Mesendoderm (in vitro differentiated cells): Measurements from ENCODE around the gene ARSA.

Experiments used
- DNase-seq: peaks from one replicate; pipeline ENCODE4 v3.0.0; 2013
- H2AK5ac ChIP-seq: 2 replicates; pipeline ENCODE4 v1.6.1; 2013; ENCODE audit warnings: low read length, inconsistent platforms
- H2BK120ac ChIP-seq: 2 replicates; pipeline ENCODE4 v1.6.1; 2013; ENCODE audit warnings: low read depth, mild to moderate bottlenecking, low read length, moderate library complexity, mixed read lengths
- H2BK15ac ChIP-seq: replicated peaks from 2 replicates; pipeline ENCODE4 v1.6.1; 2013; ENCODE audit warnings: low read depth, mild to moderate bottlenecking, moderate library complexity
- H2BK5ac ChIP-seq: 2 replicates; pipeline ENCODE4 v1.6.1; 2013; ENCODE audit warnings: low read length, inconsistent platforms
- H3K18ac ChIP-seq: 2 replicates; pipeline ENCODE4 v1.6.1; 2013; ENCODE audit warnings: mild to moderate bottlenecking, low read length, mixed read lengths
- H3K23ac ChIP-seq: one replicate; pipeline ENCODE4 v1.6.1; 2013; ENCODE audit warnings: low read length
- H3K27ac ChIP-seq: 2 replicates; pipeline ENCODE4 v1.5.1; 2013; ENCODE audit warnings: low read depth, mild to moderate bottlenecking, inconsistent platforms, low read length, moderate library complexity
- H3K27me3 ChIP-seq: 2 replicates; pipeline ENCODE4 v1.6.1; 2013; ENCODE audit warnings: low read length, control low read depth, mild to moderate bottlenecking, inconsistent platforms; ENCODE audit not compliant: insufficient read depth, poor library complexity
- H3K36me3 ChIP-seq: 2 replicates; pipeline ENCODE4 v1.6.1; 2013; ENCODE audit warnings: low read length, inconsistent platforms; ENCODE audit not compliant: control insufficient read depth, insufficient read depth
- H3K4ac ChIP-seq: one replicate; pipeline ENCODE4 v1.6.1; 2013; ENCODE audit warnings: low read depth, mild to moderate bottlenecking, low read length, moderate library complexity
- H3K4me1 ChIP-seq: 2 replicates; pipeline ENCODE4 v1.6.1; 2013; ENCODE audit warnings: low read depth, low read length, inconsistent platforms; ENCODE audit not compliant: control insufficient read depth
- H3K4me2 ChIP-seq: 2 replicates; pipeline ENCODE4 v1.6.1; 2013; ENCODE audit warnings: low read length
- H3K4me3 ChIP-seq: 2 replicates; pipeline ENCODE4 v1.5.1; 2013; ENCODE audit warnings: mild to moderate bottlenecking, low read length
- H3K56ac ChIP-seq: one replicate; pipeline ENCODE4 v1.6.1; 2013; ENCODE audit warnings: low read length
- H3K79me1 ChIP-seq: 2 replicates; pipeline ENCODE4 v1.6.1; 2013; ENCODE audit warnings: low read length, inconsistent platforms
- H3K79me2 ChIP-seq: 2 replicates; pipeline ENCODE4 v1.6.1; 2013; ENCODE audit warnings: mild to moderate bottlenecking, low read length; ENCODE audit not compliant: control insufficient read depth, insufficient read depth
- H3K9ac ChIP-seq: 2 replicates; pipeline ENCODE4 v1.6.1; 2013; ENCODE audit warnings: low read length, inconsistent platforms
- H4K5ac ChIP-seq: one replicate; pipeline ENCODE4 v1.6.1; 2013; ENCODE audit warnings: low read length
- H4K8ac ChIP-seq: one replicate; pipeline ENCODE4 v1.6.1; 2013; ENCODE audit warnings: low read depth, mild to moderate bottlenecking, control low read depth, low read length, moderate library complexity
- whole genome bisulfite sequencing: extraction: QIAGEN DNeasy Blood & Tissue Kit; methylation state at CpG from one replicate; pipeline ENCODE4 v1.1.7; 2013; ENCODE audit warnings: low lambda C conversion rate, missing lambda C conversion rate; ENCODE audit not compliant: insufficient coverage; ENCODE audit errors: extremely low coverage; 5-methylcytosine and 5-hydroxymethylcytosine counted together

The ARSA gene

DNA sequence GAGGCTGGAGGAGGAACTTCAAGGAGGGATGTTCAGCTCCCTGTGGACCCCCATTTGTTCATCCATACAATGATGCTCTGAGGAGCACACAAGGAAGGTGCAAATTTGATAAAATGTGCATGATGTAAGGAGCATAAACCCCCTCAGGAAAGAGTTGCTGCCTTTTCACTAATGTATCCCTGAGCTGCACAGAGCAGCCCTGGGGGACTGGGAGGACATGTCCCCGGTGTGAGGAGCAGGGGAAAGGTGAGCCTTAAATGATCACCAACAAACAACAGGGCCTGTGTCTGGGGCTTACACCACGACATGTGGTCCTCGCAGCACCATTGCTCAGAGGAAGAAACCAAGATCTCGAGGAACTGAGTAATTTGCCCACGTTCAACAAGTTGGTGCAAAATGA, 30.9 kb downstream of the ARSA start:
- Histone ChIP-seq H3K27me3 (peaks cover 5% of the 10 kb centered on the region), H2BK15ac (no peak overlapping the region), H3K79me2 (no peaks in the 10 kb centered on the region), H3K4me2 (no peak overlapping the region), H3K27ac (no peak overlapping the region), H3K18ac (no peak overlapping the region), H3K56ac (no peak overlapping the region), H3K36me3 (no peaks in the 10 kb centered on the region), H3K4me3 (no peak overlapping the region), H4K5ac (no peak overlapping the region), H2BK5ac (no peak overlapping the region), H3K4me1 (no peaks in the 10 kb centered on the region), H2AK5ac (no peak overlapping the region), H4K8ac (no peak overlapping the region), H3K79me1 (no peaks in the 10 kb centered on the region), H3K9ac (no peak overlapping the region), H2BK120ac (no peak overlapping the region), H3K23ac (no peak overlapping the region), H3K4ac (no peak overlapping the region)
- no peak for DNase-seq
- WGBS: no CpG with 5 or more reads among the region's 5 CpGs

DNA sequence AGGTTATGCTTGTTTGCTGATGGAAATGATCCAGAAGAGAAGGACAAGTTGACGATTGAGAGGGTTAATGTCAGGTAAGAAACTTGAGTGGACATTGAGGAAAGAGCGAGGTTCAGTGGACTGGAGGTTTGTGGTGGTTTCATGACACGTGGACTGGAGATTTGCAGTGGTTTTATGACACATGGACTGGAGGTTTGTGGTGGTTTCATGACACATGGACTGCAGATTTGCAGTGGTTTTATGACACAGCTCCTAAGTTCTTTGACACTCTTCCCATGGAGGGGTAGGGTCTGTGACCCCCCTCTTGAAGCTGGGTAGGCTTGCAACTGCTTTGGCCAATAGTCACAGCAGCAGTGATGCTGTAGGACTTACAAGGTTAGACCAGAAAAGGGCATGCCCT, 32.8 kb downstream of the ARSA start:
- Histone ChIP-seq H2AK5ac (no peak overlapping the region), H3K36me3 (no peaks in the 10 kb centered on the region), H2BK5ac (no peak overlapping the region), H3K4me1 (no peaks in the 10 kb centered on the region), H3K4me2 (no peak overlapping the region), H3K23ac (no peak overlapping the region), H2BK120ac (no peak overlapping the region), H3K79me2 (no peaks in the 10 kb centered on the region), H3K27ac (no peak overlapping the region), H3K79me1 (no peaks in the 10 kb centered on the region), H3K27me3 (no peaks in the 10 kb centered on the region), H4K8ac (no peak overlapping the region), H3K56ac (no peak overlapping the region), H4K5ac (no peak overlapping the region), H2BK15ac (no peak overlapping the region), H3K9ac (no peak overlapping the region), H3K18ac (no peak overlapping the region), H3K4me3 (no peak overlapping the region), H3K4ac (no peak overlapping the region)
- WGBS: no CpG with 5 or more reads among the region's 3 CpGs
- DNase-seq: no peak

DNA sequence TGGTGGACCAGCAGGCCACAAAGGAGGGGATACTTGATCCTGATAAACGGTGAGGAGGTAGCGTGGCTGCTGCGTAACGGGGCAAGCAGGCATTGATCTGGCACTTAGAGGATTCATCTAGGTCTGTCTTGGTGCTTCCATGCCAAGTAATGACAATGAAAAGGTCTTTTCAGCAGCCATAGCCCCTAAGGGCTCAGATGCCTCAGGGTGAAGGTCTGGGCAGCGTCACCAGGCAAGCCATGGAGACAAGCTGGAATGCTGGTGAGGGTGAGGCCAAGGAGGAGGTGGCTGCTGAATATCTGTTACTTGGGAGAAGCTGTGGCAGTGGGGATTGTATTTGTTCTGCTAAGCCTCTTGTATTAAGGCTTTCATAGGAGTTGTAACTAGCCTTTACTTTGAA, 40.5 kb downstream of the ARSA start:
- Histone ChIP-seq H3K9ac (no peak overlapping the region), H3K4ac (no peak overlapping the region), H3K4me1 (no peaks in the 10 kb centered on the region)

DNA sequence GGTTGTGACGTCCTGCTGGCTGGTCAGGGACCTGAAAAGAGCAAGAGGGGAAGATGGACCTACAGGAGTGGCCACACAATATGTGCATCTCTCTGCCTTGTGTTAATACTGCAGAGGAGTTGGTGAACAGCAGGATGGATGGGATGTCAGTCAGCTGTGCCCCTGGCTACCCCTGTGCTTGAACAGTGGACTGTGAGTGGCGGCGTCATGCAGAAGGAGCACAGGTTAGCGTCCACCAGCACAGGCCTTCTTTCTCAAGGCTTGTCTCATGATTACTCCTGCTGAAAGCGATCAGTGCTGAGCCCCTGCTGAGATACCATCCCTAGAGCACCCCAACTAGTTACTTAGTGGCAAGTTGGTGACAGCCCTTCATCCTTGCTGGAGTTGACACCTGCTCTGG, 41.5 kb downstream of the ARSA start:
- no CpG with 5 or more reads among the region's 5 CpGs for WGBS
- peaks cover 4% of the 10 kb centered on the region for H3K79me2 ChIP-seq
- H2BK15ac ChIP-seq: no peak overlapping the region
- no peak overlapping the region for H3K4me2 ChIP-seq
- no peak overlapping the region for H2BK5ac ChIP-seq
- H2AK5ac ChIP-seq: no peak overlapping the region
- no peak overlapping the region for H3K27ac ChIP-seq
- DNase-seq: no peak
- peaks cover 4% of the 10 kb centered on the region for H3K79me1 ChIP-seq
- no peak overlapping the region for H3K56ac ChIP-seq
- no peak overlapping the region for H3K23ac ChIP-seq
- no peak overlapping the region for H3K18ac ChIP-seq
- H3K27me3 ChIP-seq: no peaks in the 10 kb centered on the region
- no peak overlapping the region for H4K8ac ChIP-seq
- H2BK120ac ChIP-seq: no peak overlapping the region
- H3K36me3 ChIP-seq: no peaks in the 10 kb centered on the region
- H4K5ac ChIP-seq: no peak overlapping the region
- peaks cover 2% of the 10 kb centered on the region for H3K4me1 ChIP-seq
- no peak overlapping the region for H3K4ac ChIP-seq
- H3K4me3 ChIP-seq: no peak overlapping the region
- H3K9ac ChIP-seq: no peak overlapping the region

More for the DNA sequence above, 40.5 kb downstream of the ARSA start:
- Histone ChIP-seq H3K79me1 (no peaks in the 10 kb centered on the region), H3K27me3 (no peaks in the 10 kb centered on the region), H3K27ac (no peak overlapping the region), H3K56ac (no peak overlapping the region), H3K79me2 (no peaks in the 10 kb centered on the region), H2AK5ac (no peak overlapping the region), H3K36me3 (no peaks in the 10 kb centered on the region), H3K4me2 (no peak overlapping the region), H4K5ac (no peak overlapping the region), H4K8ac (no peak overlapping the region), H2BK120ac (no peak overlapping the region), H3K23ac (no peak overlapping the region), H3K4me3 (no peak overlapping the region), H3K18ac (no peak overlapping the region), H2BK15ac (no peak overlapping the region), H2BK5ac (no peak overlapping the region)
- DNase-seq: no peak
- WGBS: no CpG with 5 or more reads among the region's 5 CpGs

DNA sequence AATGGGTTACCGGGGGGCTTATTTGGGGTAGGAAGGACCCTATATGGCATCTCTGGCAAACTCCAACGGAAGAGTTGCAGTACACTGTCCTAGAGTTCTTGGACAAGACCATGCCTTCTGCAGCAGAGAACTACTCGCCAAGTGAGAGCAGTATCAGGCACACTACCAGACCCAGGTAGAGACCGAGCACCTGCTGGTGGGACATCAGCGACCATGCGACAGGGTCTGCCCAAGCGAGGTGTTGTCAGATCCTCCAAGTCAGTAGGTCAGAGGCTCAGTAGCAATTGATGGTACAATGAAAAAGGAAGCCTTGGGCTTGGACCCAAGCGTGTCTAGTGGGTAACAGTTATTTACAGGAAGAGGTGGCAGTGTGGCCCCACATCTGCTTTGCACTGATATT, 42.2 kb downstream of the ARSA start:
- H3K27ac ChIP-seq: no peak overlapping the region
- H3K27me3 ChIP-seq: no peaks in the 10 kb centered on the region
- no peak overlapping the region for H3K4me2 ChIP-seq
- no peak overlapping the region for H4K5ac ChIP-seq
- H3K4me3 ChIP-seq: no peak overlapping the region
- no peak for DNase-seq
- no peak overlapping the region for H3K9ac ChIP-seq
- no peak overlapping the region for H3K56ac ChIP-seq
- H2BK5ac ChIP-seq: no peak overlapping the region
- H4K8ac ChIP-seq: no peak overlapping the region
- H3K36me3 ChIP-seq: no peaks in the 10 kb centered on the region
- H3K79me1 ChIP-seq: peaks cover 7% of the 10 kb centered on the region
- WGBS: no CpG with 5 or more reads among the region's 8 CpGs
- no peak overlapping the region for H2AK5ac ChIP-seq
- no peak overlapping the region for H2BK15ac ChIP-seq
- H3K23ac ChIP-seq: no peak overlapping the region
- no peak overlapping the region for H3K4ac ChIP-seq
- no peak overlapping the region for H2BK120ac ChIP-seq
- peaks cover 2% of the 10 kb centered on the region for H3K4me1 ChIP-seq
- no peak overlapping the region for H3K18ac ChIP-seq
- H3K79me2 ChIP-seq: peaks cover 6% of the 10 kb centered on the region

DNA sequence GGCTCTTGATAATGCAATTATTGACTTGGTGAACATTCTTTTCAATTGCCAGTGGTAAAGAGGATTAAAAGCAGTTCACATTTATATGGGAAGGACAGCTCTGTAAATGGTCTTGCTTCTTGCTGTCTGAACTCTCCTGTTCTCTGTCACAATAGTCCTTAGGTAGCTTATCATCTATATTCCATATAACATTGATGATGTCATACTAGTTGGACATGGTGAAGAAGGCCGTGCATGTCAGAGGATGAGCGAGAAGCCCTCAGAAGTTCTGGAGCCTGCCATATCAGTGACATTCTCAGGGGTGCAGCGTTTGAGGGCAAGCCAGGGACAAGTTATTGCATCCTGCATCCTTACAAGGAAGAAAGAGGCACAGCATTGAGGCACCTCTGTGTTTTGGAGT, 42.7 kb downstream of the ARSA start:
- Histone ChIP-seq H3K18ac (no peak overlapping the region), H3K4me2 (no peak overlapping the region), H3K79me2 (peaks cover 6% of the 10 kb centered on the region), H2BK5ac (no peak overlapping the region), H3K27me3 (no peaks in the 10 kb centered on the region), H2BK15ac (no peak overlapping the region), H3K23ac (no peak overlapping the region), H3K79me1 (peaks cover 7% of the 10 kb centered on the region), H2BK120ac (no peak overlapping the region), H3K56ac (no peak overlapping the region), H3K9ac (no peak overlapping the region), H3K4me1 (peaks cover 2% of the 10 kb centered on the region), H2AK5ac (no peak overlapping the region), H3K4me3 (no peak overlapping the region), H3K4ac (no peak overlapping the region), H3K27ac (no peak overlapping the region), H4K5ac (no peak overlapping the region), H3K36me3 (no peaks in the 10 kb centered on the region), H4K8ac (no peak overlapping the region)
- no CpG with 5 or more reads among the region's 3 CpGs for WGBS
- DNase-seq: no peak
